Esophagus squamous epithelium (tissue), 4 donors: ENCODE results near the gene TSHZ2.

Experiments
- CTCF ChIP-seq, 6 experiments: fragments of 450-650 bp in 4 of 6; fragments of 200-600 bp in 2 of 6; sonication (generic) in 2 of 6; IDR thresholded peaks; one replicate each; pipeline ENCODE4 v1.5.1; 2016 to 2019; ENCODE audit warnings: antibody characterized with exemption in 6 of 6, mild to moderate bottlenecking in 4 of 6, moderate library complexity in 4 of 6
- POLR2A ChIP-seq, 4 donors: fragments of 450-650 bp; IDR thresholded peaks; one replicate each; pipeline ENCODE4 v1.6.1; 2017; ENCODE audit warnings: antibody characterized with exemption in 4 of 4, mild to moderate bottlenecking in 4 of 4, moderate library complexity in 3 of 4

- TF ChIP-seq CTCF (IDR thresholded peaks at IDR 0.05): no peak
- TF ChIP-seq POLR2A (IDR thresholded peaks at IDR 0.05): no peak
Observed at GRCh38 chr20:53250456-53250855, 278.3 kb downstream of the TSHZ2 start.
